Vagina (tissue), 2 donors: ENCODE data around the gene CRHR1. TPM values are rescaled to one million over a fixed set of nuclear protein-coding genes. Genes with fewer than 3 reads are reported as not detected.

ENCODE experiments used
- DNase-seq, 2 donors: peaks; one replicate each; pipeline ENCODE4 v3.0.0-alpha.2; 2017; ENCODE audit errors: extremely low spot score in 2 of 2
- H3K27ac ChIP-seq: fragments of 200-600 bp; sonication (generic); one replicate; pipeline ENCODE4 v1.5.1; 2019
- H3K27me3 ChIP-seq: fragments of 200-600 bp; sonication (generic); one replicate; pipeline ENCODE4 v1.5.1; 2019
- H3K36me3 ChIP-seq, 2 donors: fragments of 200-600 bp; sonication (generic); one replicate each; pipeline ENCODE4 v1.5.1; 2017 to 2019
- H3K4me1 ChIP-seq: fragments of 200-600 bp; sonication (generic); one replicate; pipeline ENCODE4 v1.5.1; 2019
- H3K4me3 ChIP-seq, 2 donors: fragments of 200-600 bp; sonication (generic); 1 replicate in 1 of 2; 2 replicates in 1 of 2; pipeline ENCODE4 v1.5.1; 2016 to 2019
- H3K9me3 ChIP-seq: fragments of 200-600 bp; sonication (generic); one replicate; pipeline ENCODE4 v1.5.1; 2019
- POLR2A ChIP-seq, 2 donors: fragments of 450-650 bp; IDR thresholded peaks; one replicate each; pipeline ENCODE4 v1.6.1; 2017; ENCODE audit warnings: antibody characterized with exemption in 2 of 2, mild to moderate bottlenecking in 2 of 2, moderate library complexity in 2 of 2
- POLR2AphosphoS5 ChIP-seq, 2 donors: sonication (generic); formaldehyde crosslinking; IDR thresholded peaks; one replicate each; pipeline ENCODE4 v1.9.0; 2017; ENCODE audit warnings: antibody characterized with exemption in 2 of 2, mild to moderate bottlenecking in 2 of 2, low read depth in 1 of 2; ENCODE audit not compliant: insufficient read depth in 1 of 2
- intact Hi-C: fragments of 100-400 bp; cut with DNase I; formaldehyde crosslinking; loops from one replicate; pipeline ENCODE4 v1.15.1; 2023
- total RNA-seq: library from RNA; depleted of rRNA; stranded (reverse); fragments of >200 nt; gene quantifications from one replicate; pipeline ENCODE4 v1.2.3, GENCODE V29; 2016
- TF ChIP-seq, protein P1 (sequence below), 3 experiments: fragments of 450-650 bp in 2 of 3; fragments of 200-600 bp in 1 of 3; sonication (generic) in 1 of 3; IDR thresholded peaks; one replicate each; pipeline ENCODE4 v1.5.1; 2017 to 2019; ENCODE audit warnings: antibody characterized with exemption in 3 of 3, mild to moderate bottlenecking in 2 of 3, moderate library complexity in 2 of 3

CRHR1 gene
- total RNA-seq, 1 donor from 2014 or later, result 4.2 TPM

DNA sequence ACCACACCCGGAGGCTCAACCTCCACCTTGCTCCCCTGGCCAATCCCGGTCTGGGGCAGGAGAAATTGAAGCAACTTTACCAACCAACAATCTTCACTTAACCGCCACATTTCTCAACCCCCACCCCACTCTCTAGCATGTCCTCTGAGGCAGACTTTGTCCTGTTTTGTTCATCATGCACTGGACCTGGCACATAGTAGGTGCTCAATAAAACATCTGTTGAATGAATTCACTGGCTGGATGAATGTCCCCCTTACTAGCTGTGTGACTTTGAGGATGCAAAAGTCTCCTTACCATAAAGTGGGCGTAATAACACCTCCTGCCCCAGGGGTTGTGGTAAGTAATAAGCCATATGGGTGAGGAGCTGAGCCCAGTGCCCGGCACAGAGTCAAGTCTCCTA, 66.3 kb downstream of the CRHR1 start:
- DNase-seq, result no peak
- H3K36me3 ChIP-seq, result no peaks in the 10 kb centered on the region
- intact Hi-C loops, result no loop called here
- H3K9me3 ChIP-seq, result no peaks in the 10 kb centered on the region
- H3K27ac ChIP-seq, result no peak overlapping the region
- H3K4me1 ChIP-seq, result no peaks in the 10 kb centered on the region
- no peak overlapping the region for H3K4me3 ChIP-seq
- H3K27me3 ChIP-seq, result no peaks in the 10 kb centered on the region
- TF ChIP-seq, protein P1, sequence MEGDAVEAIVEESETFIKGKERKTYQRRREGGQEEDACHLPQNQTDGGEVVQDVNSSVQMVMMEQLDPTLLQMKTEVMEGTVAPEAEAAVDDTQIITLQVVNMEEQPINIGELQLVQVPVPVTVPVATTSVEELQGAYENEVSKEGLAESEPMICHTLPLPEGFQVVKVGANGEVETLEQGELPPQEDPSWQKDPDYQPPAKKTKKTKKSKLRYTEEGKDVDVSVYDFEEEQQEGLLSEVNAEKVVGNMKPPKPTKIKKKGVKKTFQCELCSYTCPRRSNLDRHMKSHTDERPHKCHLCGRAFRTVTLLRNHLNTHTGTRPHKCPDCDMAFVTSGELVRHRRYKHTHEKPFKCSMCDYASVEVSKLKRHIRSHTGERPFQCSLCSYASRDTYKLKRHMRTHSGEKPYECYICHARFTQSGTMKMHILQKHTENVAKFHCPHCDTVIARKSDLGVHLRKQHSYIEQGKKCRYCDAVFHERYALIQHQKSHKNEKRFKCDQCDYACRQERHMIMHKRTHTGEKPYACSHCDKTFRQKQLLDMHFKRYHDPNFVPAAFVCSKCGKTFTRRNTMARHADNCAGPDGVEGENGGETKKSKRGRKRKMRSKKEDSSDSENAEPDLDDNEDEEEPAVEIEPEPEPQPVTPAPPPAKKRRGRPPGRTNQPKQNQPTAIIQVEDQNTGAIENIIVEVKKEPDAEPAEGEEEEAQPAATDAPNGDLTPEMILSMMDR (IDR thresholded peaks at IDR 0.05), result no peak
- no peak for TF ChIP-seq POLR2A (IDR thresholded peaks at IDR 0.05)
- TF ChIP-seq POLR2AphosphoS5 (IDR thresholded peaks at IDR 0.05; ENCODE audit: insufficient read depth in 1 of 2, low read depth in 1 of 2), result no peak

DNA sequence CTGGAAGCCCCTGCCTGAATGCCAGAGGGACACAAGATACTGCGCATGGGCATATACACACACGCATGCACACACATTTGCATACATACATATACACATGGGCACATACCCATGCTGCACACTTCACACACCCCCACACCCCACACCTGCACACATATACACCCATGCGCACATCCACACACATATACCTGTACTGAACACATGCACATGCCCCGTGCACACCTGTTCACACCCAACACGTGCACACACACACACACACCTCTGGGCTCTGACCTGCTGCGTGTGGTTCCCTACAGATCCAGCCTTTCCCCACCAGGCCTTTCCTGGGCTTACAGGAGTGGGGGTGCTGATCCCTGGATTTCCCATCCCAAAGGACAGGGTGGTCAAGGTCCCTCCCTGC, 66.9 kb downstream of the CRHR1 start:
- H3K4me3 ChIP-seq, result no peak overlapping the region
- TF ChIP-seq, protein P1 (IDR thresholded peaks at IDR 0.05), result no peak
- TF ChIP-seq POLR2A (IDR thresholded peaks at IDR 0.05) (no peak), POLR2AphosphoS5 (IDR thresholded peaks at IDR 0.05; ENCODE audit: insufficient read depth in 1 of 2, low read depth in 1 of 2) (no peak)
- intact Hi-C loops, result no loop called here
- no peaks in the 10 kb centered on the region for H3K4me1 ChIP-seq
- H3K27me3 ChIP-seq, result no peaks in the 10 kb centered on the region
- no peaks in the 10 kb centered on the region for H3K9me3 ChIP-seq
- H3K36me3 ChIP-seq, result no peaks in the 10 kb centered on the region
- no peak overlapping the region for H3K27ac ChIP-seq
- no peak for DNase-seq

DNA sequence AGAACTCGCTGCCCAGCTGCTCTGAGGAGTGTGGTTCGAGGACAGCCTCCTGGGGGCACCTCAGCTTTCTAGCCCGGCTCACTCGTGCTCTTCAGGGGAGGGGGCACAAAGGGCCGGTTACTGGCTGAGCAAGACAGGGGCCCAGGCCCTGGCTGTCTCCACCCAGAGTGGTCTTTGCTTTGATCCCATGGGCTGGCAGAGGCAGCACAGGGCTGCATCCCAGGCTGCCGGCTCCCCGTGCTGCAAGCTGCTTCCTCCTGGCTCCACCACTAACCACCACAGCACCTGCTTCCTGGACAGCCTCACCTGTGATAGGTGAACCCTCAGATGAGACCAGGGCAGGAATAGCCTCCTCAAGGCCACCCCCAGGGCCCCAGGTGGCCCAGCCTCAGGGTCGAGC, 67.3 kb downstream of the CRHR1 start:
- Histone ChIP-seq H3K9me3 (no peaks in the 10 kb centered on the region), H3K27ac (no peak overlapping the region), H3K36me3 (no peaks in the 10 kb centered on the region), H3K27me3 (no peaks in the 10 kb centered on the region), H3K4me3 (no peak overlapping the region), H3K4me1 (no peaks in the 10 kb centered on the region)
- no peak for DNase-seq
- intact Hi-C loops, result no loop called here
- TF ChIP-seq POLR2AphosphoS5 (IDR thresholded peaks at IDR 0.05; ENCODE audit: insufficient read depth in 1 of 2, low read depth in 1 of 2) (no peak), POLR2A (IDR thresholded peaks at IDR 0.05) (no peak)
- TF ChIP-seq, protein P1 (IDR thresholded peaks at IDR 0.05), result no peak

DNA sequence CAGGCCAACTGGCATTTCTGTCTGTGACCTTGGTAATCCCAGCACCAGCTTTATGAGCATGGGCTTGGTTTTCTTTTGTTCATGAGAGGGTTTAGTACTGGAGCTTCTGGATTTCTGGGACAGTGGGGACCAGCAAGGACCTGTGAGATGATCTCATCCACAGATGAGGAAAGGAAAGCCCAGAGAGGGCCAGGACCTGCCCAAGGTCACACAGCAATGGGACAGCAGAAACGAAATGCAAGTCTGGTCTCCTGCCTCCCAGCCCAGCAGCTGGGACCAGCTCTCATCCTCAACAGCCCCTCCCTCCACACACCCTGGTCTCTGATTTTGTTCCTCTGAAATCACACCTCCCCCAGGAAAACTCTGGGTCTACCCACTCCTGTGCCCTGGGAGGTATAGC, 67.8 kb downstream of the CRHR1 start:
- DNase-seq, result no peak
- Histone ChIP-seq H3K27me3 (no peaks in the 10 kb centered on the region), H3K4me3 (no peak overlapping the region), H3K4me1 (no peaks in the 10 kb centered on the region), H3K9me3 (no peaks in the 10 kb centered on the region), H3K27ac (no peak overlapping the region), H3K36me3 (no peaks in the 10 kb centered on the region)
- intact Hi-C loops, result no loop called here
- TF ChIP-seq, protein P1 (IDR thresholded peaks at IDR 0.05), result no peak
- TF ChIP-seq POLR2A (IDR thresholded peaks at IDR 0.05), result no peak
- TF ChIP-seq POLR2AphosphoS5 (IDR thresholded peaks at IDR 0.05; ENCODE audit: insufficient read depth in 1 of 2, low read depth in 1 of 2), result no peak

DNA sequence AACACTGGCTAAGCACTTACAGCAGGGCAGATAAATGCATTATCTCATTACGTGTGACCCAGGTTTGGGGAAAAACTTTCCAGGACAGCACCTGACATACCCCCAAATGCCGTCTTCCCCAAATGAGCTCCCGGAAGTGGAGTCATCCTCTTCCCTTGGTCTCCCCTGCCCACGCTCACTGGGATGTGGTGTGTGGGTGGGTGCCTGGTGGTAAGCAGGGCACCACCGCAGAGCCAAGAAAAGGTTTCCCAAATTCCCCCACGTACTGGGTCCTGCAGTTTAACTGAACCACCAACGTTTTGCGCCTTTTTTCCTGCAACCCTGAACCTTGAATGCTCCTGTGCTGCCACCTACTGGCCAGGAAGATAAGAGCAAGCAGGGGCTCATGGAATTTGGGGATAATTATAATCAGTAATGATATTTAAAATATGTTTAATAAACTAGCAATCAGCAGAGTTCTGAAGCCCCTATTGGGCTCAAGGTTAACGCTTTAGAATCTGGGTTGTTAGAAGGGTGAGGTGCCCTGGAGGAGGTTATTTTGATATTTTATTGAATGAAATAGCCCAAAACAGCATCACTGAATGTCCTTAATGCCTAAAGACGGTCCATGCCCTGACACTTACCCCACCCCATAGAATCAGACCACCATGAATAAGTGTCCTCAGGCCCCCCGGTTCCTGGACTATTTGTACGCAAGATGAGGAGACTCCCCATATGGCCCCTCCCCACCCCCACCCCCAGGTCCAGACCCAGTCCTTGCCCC, 68.6 kb downstream of the CRHR1 start:
- Histone ChIP-seq H3K36me3 (no peaks in the 10 kb centered on the region), H3K27ac (no peak overlapping the region), H3K9me3 (no peaks in the 10 kb centered on the region), H3K27me3 (no peaks in the 10 kb centered on the region), H3K4me1 (no peaks in the 10 kb centered on the region), H3K4me3 (no peak overlapping the region)
- no peak for DNase-seq
- TF ChIP-seq POLR2A (IDR thresholded peaks at IDR 0.05) (no peak), POLR2AphosphoS5 (IDR thresholded peaks at IDR 0.05; ENCODE audit: insufficient read depth in 1 of 2, low read depth in 1 of 2) (no peak)
- TF ChIP-seq, protein P1 (IDR thresholded peaks at IDR 0.05), result peak; percentile 61 to 71 (median 70)
- intact Hi-C loops, result no loop called here
